ENCODE data around the gene GPR108. TPM values are rescaled to one million over a fixed set of nuclear protein-coding genes. Genes with fewer than 3 reads are reported as not detected.

GPR108 gene
- total and polyA plus RNA-seq, 2 of the 13 experiments (the other 11 are each of a cell fraction or from before 2014, with no cell fraction given), result 36.4 to 63.0 TPM

DNA sequence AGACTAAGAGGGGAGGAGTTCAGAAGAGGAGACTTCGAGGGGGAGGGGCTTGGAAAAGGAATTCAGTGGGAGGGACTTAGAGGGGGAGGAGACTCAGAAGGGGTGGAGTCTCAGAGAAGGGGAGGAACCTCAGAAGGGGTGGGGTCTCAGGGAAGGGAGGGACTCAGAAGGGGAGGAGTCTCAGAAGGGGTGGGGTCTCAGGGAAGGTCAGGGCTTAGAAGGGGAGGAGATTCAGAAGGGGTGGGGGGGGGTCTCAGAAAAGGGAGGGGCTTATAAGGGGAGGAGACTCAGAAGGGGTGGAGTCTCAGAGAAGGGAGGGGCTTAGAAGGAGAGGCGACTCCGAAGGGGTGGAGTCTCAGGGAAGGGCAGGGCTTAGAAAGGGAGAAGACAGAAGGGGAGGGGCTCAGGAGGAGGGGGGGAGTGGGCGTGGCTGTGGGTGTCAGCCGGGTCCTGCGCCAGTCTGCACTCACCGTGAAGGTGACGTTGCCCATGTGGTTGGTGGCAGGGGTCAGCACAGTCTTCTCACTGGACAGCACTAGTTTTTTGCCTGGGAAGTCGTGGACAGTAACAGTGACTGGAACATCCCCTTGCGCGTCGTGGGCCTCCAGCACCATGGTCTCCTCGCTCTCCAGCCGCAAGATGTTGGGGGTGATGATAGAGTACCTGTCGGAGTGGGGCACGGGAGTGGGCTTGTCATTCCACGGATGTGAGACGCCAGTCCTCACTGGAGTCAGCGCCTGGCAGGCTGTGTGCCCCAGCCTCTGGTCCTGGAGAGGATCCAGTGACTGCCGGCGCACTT lies 18.4 kb downstream of the GPR108 start (continued):
- no peak for TF ChIP-seq ELF3 (CRISPR knock-in tag; IDR thresholded peaks at IDR 0.05)
- peak; percentile 79 for TF ChIP-seq TAF1 (CRISPR knock-in tag; IDR thresholded peaks at IDR 0.05)
- TF ChIP-seq SPEN (CRISPR knock-in tag; IDR thresholded peaks at IDR 0.05; ENCODE audit: low read depth), result peak; percentile 69; the same call in 1 of the 2 replicates
- no peak for TF ChIP-seq CCAR2 (optimal IDR thresholded peaks at IDR 0.05; ENCODE audit: low read depth, low read length)
- no peak for TF ChIP-seq ZNF501 (CRISPR knock-in tag; IDR thresholded peaks at IDR 0.05)
- peak; percentile 32; the same call in 1 of the 2 replicates for TF ChIP-seq ZNF143 (CRISPR knock-in tag; IDR thresholded peaks at IDR 0.05)
- no peak for TF ChIP-seq ZNF367 (CRISPR knock-in tag; IDR thresholded peaks at IDR 0.05; ENCODE audit: borderline replicate concordance)
- peak; percentile 19 for TF ChIP-seq SKI (IDR thresholded peaks at IDR 0.05; ENCODE audit: partially characterized antibody)
- no peak for TF ChIP-seq ZNF317 (CRISPR knock-in tag; IDR thresholded peaks at IDR 0.05)
- TF ChIP-seq HES4 (CRISPR knock-in tag; IDR thresholded peaks at IDR 0.05; ENCODE audit: borderline replicate concordance), result no peak
- peak; percentile 42; the same call in 1 of the 2 replicates for TF ChIP-seq KDM4B (CRISPR knock-in tag; IDR thresholded peaks at IDR 0.05)
- TF ChIP-seq, protein P1, sequence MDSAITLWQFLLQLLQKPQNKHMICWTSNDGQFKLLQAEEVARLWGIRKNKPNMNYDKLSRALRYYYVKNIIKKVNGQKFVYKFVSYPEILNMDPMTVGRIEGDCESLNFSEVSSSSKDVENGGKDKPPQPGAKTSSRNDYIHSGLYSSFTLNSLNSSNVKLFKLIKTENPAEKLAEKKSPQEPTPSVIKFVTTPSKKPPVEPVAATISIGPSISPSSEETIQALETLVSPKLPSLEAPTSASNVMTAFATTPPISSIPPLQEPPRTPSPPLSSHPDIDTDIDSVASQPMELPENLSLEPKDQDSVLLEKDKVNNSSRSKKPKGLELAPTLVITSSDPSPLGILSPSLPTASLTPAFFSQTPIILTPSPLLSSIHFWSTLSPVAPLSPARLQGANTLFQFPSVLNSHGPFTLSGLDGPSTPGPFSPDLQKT (CRISPR knock-in tag; IDR thresholded peaks at IDR 0.05; ENCODE audit: borderline replicate concordance), result no peak
- TF ChIP-seq, protein P2, sequence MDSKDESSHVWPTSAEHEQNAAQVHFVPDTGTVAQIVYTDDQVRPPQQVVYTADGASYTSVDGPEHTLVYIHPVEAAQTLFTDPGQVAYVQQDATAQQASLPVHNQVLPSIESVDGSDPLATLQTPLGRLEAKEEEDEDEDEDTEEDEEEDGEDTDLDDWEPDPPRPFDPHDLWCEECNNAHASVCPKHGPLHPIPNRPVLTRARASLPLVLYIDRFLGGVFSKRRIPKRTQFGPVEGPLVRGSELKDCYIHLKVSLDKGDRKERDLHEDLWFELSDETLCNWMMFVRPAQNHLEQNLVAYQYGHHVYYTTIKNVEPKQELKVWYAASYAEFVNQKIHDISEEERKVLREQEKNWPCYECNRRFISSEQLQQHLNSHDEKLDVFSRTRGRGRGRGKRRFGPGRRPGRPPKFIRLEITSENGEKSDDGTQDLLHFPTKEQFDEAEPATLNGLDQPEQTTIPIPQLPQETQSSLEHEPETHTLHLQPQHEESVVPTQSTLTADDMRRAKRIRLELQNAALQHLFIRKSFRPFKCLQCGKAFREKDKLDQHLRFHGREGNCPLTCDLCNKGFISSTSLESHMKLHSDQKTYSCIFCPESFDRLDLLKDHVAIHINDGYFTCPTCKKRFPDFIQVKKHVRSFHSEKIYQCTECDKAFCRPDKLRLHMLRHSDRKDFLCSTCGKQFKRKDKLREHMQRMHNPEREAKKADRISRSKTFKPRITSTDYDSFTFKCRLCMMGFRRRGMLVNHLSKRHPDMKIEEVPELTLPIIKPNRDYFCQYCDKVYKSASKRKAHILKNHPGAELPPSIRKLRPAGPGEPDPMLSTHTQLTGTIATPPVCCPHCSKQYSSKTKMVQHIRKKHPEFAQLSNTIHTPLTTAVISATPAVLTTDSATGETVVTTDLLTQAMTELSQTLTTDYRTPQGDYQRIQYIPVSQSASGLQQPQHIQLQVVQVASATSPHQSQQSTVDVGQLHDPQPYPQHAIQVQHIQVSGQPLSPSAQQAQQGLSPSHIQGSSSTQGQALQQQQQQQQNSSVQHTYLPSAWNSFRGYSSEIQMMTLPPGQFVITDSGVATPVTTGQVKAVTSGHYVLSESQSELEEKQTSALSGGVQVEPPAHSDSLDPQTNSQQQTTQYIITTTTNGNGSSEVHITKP (CRISPR knock-in tag; IDR thresholded peaks at IDR 0.05; ENCODE audit: low read depth), result peak; percentile 41; the same call in 1 of the 2 replicates
- 0 out of 2 replicates have a peak, but pooled peaks have one; percentile 28 for TF ChIP-seq SOX5 (CRISPR knock-in tag; IDR thresholded peaks at IDR 0.05; ENCODE audit: borderline replicate concordance)
- no peak for TF ChIP-seq ZNF326 (CRISPR knock-in tag; IDR thresholded peaks at IDR 0.05; ENCODE audit: borderline replicate concordance)
- 0 out of 2 replicates have a peak, but pooled peaks have one; percentile 22 for TF ChIP-seq MAFG (CRISPR knock-in tag; IDR thresholded peaks at IDR 0.05)
- TF ChIP-seq FOXA1 (IDR thresholded peaks at IDR 0.05), result no peak
- peak; percentile 5; the same call in 1 of the 2 replicates for TF ChIP-seq FOXA1 (CRISPR knock-in tag; IDR thresholded peaks at IDR 0.05)
- peak; percentile 82; the same call in 1 of the 2 replicates for TF ChIP-seq PCBP1 (IDR thresholded peaks at IDR 0.05; ENCODE audit: borderline replicate concordance, low read depth, low read length)
- TF ChIP-seq ZNF296 (CRISPR knock-in tag; conservative IDR thresholded peaks at IDR 0.05), result peak; percentile 72; the same call in 1 of the 2 replicates
- TF ChIP-seq KAT7 (CRISPR knock-in tag; IDR thresholded peaks at IDR 0.05; ENCODE audit: borderline replicate concordance), result peak; percentile 71; the same call in 1 of the 2 replicates
- 0 out of 2 replicates have a peak, but pooled peaks have one; percentile 42 for TF ChIP-seq ZNF572 (CRISPR knock-in tag; IDR thresholded peaks at IDR 0.05)
- peak; percentile 61 for TF ChIP-seq RXRA (CRISPR knock-in tag; IDR thresholded peaks at IDR 0.05)
- TF ChIP-seq NFE2 (CRISPR knock-in tag; IDR thresholded peaks at IDR 0.05), result no peak
- no peak for TF ChIP-seq ZBTB3 (CRISPR knock-in tag; IDR thresholded peaks at IDR 0.05; ENCODE audit: borderline replicate concordance, low read depth)
